ENCODE results near the gene ALOX15B. TPM values are rescaled to one million over a fixed set of nuclear protein-coding genes. Genes with fewer than 3 reads are reported as not detected.

ALOX15B gene
- total RNA-seq, 1 donor from 2014 or later, result not detected

GRCh38 chr17:8013731-8014557 lies 24.9 kb upstream of the ALOX15B start:
- no peak for DNase-seq (ENCODE audit: low read depth)

DNA sequence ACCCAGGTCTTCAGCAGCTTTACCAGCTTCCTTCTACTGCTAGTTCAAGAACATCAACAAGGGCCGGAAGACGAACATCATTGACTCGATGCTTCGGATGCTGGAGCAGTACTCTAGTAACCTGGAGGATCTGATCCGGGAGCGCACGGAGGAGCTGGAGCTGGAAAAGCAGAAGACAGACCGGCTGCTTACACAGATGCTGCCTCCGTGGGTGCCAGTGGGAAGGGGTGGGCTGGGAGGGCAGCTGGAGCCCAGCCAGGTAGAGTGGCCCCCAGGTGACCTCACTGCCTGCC lies 24.4 kb upstream of the ALOX15B start:
- no peak for DNase-seq (ENCODE audit: low read depth)

DNA sequence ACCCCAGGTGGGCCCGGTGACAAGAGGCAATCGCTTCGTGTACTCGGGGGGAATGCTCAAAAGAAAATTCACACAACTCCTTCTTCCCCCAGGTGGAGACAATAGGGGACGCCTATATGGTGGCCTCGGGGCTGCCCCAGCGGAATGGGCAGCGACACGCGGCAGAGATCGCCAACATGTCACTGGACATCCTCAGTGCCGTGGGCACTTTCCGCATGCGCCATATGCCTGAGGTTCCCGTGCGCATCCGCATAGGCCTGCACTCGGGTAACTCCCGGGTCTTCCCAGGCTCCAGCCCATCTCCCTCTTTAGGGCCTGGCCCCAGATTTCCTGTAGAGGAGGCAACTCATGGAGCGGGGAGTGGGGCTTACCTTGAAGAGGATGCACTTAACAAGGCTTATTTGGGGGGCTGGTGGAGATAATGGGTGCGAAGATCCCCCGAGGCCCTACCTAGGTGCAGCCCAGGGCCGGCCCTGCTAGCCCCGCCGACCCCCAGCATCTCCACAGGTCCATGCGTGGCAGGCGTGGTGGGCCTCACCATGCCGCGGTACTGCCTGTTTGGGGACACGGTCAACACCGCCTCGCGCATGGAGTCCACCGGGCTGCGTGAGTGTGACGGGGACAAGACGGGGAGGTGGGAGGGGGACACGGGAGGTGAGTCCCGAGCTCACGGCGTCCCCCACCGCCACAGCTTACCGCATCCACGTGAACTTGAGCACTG lies 23.5 kb upstream of the ALOX15B start:
- DNase-seq (ENCODE audit: low read depth), result no peak

DNA sequence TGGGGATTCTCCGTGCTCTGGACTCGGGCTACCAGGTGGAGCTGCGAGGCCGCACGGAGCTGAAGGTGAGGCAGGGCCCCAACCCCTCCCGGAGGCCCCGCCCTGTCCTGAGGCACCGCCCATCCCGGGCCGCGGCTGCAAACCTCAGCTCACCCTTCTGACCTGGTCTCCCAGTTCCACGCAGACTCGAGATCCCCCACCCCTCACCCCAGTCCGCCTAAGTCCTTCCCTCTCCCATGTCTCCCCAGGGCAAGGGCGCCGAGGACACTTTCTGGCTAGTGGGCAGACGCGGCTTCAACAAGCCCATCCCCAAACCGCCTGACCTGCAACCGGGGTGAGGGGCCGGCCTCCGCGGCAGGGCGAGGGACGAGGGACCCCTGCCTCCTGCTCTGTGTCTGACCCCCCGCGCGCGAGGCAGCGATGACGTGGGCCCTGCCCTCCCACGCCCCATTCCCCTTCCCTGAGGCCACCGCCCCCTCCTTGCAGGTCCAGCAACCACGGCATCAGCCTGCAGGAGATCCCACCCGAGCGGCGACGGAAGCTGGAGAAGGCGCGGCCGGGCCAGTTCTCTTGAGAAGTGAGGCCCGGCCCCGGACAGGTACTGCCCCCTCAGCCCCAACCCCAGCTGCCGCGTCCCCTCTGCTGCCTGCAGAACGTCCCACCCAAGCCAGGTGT lies 22.8 kb upstream of the ALOX15B start:
- no peak for DNase-seq (ENCODE audit: low read depth)

DNA sequence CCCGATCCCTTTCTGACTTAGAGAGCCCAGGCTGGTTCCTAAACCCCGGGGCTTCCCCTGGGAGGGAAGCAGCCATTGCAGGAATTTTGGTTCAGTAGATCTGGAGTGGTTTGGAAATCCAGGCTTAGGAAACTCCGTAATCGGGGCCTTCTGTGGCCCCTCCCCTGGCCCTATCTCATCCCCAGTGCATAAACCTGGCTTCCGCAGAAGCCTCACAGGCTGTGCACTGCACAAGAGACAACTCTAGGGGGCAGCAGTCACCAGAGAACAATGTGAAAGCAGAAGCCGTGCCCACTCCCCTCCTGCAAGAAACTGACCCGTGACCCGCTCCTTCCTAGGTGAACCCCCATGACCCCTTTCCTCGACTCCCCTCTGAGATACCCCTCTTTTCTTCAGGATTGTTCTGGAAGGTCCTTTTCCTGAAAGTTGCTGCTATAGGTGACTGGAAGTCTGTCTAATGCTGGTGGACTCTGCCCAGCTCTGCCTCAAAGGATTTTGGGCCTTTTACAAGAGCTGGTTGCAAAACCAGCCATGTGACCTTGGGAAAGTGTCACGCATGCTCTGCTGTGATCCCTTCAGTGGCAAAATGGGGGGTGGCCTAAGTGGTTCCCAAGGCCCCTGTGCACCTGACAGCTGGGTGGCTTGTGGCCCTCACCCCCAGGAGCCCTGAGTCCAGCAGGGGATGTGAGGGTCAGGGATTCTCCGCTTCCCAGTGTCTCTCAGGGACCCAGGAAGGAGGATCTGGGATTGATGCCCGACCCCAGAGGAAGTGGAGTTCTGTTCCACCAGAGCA lies 22.0 kb upstream of the ALOX15B start:
- DNase-seq (ENCODE audit: low read depth), result peak; percentile 22

GRCh38 chr17:8018436-8018835 lies 20.4 kb upstream of the ALOX15B start:
- DNase-seq (ENCODE audit: low read depth), result no peak

DNA sequence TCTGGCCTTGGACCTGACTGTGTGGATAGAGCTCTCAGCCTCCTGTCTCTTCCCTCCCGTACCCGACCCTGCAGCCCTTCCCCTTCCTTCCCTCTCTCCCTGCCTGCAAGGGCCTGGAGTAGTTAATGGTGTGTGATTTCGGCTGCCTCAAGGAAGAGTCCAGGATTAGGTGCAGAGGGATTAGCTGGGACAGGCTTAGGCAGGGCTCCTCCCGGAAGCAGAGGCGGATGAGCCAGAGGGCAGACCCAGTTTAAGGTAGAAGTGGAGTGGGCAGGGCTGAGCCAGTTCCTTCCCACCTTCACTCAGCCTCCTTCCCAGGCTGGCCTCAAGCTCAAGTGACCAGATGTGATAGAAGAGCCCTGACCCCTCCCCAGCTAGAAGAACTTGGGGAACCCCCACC lies 19.7 kb upstream of the ALOX15B start:
- no peak for DNase-seq (ENCODE audit: low read depth)

DNA sequence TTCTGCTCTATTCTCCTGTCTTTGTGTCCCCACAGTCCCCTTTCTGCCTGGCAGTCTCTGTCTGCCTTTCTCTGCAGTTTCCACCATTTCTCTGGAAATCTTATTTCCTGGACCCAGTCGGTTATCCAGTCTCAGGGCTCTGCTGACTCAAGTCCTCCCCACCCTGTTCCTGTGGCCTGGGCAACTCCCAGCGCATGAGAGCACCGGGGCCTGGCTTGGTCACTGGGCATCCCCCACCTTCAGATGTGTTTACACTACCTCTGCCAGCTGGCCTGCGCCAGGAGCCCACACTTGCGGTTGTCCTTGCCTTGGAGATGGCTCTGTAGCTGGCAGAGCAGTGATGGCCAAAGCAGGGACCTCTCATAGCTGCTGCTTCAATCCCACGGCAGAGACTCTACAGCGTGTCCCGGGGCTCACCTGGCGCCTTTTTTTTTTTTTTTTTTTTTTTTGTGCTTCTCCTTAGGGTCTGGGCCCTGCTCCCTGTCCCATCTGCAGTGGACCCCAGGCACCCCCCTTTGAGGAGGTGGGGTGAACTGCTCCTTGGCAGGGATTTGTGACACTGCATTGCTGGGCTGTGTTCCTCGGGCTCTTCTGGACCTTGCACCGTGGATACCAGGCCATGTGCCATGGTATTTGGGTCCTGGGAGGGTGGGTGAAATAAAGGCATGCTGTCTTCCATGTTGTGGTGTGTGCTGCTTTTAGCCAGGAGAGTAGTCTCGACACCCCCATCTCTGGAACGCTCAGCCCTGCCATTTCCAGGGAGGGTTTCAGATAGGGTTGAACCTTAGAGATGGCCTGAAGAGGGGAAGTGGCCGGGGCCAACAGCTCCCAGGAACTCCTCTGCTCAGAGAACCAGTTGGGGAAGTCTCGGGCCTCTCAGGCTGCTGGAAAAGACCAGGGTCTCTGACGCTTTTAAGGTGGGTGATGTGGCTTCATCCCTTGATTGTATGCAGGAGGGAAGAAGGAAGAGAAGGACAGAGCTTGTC lies 18.9 kb upstream of the ALOX15B start:
- peak; percentile 34 for DNase-seq (ENCODE audit: low read depth)

DNA sequence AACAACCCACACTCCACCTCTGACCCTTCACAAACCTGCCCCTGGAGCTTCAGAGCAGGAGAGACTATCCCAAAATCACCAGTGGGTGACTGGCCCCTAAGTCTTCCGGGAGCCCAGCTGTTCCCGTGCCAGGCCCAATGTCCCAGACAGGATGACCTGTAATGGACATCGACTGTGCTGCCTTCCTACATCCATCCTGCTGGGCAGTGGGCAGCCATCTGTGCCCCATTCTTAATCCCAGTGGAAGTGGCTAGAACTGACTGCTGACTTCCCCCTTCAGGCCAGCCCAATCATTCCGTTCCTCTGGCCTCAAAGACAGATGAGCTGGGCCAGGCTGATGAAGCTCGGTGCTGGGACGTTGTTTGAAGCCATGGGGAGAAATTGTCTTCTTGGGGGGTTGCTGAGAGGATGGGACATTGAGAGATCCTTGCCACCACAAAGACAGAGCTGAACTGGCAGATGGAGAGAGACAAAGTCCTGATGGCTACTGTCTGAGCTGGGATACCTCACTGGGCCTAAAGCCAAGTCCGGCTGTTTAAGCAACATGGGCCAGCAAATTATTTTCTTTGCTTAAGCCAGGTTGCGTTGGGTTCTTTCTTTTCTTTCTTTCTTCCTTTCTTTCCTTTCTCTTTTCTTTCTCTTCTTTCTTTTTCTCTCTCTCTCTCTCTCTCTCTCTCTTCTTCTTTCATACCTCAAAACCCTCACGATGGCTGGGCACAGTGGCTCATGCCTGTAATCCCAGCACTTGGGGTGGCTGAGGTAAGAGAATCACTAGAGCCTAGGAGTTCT lies 17.9 kb upstream of the ALOX15B start:
- DNase-seq (ENCODE audit: low read depth), result no peak

GRCh38 chr17:8021565-8022359 lies 17.1 kb upstream of the ALOX15B start:
- DNase-seq (ENCODE audit: low read depth), result no peak

GRCh38 chr17:8022360-8023003 lies 16.4 kb upstream of the ALOX15B start:
- no peak for DNase-seq (ENCODE audit: low read depth)

- peak; percentile 19 for DNase-seq (ENCODE audit: low read depth)
Measured at GRCh38 chr17:8024161-8024560, 14.7 kb upstream of the ALOX15B start.

DNA sequence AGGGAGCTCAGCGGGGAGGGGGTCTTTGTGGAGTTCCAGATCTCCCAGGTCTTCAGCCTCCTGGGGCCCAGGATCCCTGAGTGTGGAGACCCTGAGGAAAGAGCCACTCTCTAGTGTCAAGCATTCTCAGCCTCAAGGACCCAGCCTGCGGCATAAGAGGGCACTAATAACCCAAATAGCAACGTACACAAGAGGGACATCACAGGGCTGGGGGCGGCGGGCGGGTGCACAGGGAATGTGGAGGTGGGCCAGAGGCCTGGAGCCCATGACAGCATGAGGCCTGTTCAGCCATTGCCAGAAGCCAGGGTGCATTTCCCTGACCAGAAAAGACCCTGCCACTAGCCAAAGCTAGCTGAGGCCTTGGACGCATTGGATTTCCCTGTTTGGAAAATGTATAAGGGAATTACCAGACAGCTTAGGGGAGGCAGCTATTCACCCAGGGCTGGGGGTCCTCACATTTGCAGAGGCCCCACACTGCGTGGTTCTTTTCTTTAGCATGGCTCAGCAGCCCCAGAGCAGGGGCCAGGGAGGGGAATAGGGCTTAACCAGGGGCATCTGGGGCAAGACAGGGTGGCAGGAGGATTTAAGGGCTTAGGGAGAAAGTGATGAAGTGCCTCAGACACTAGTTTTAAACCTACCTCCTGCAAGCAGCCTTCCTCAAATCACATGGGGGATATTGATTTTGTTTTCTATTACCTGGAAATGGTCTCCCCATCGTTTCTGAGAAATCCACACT lies 13.5 kb upstream of the ALOX15B start:
- no peak for DNase-seq (ENCODE audit: low read depth)

DNA sequence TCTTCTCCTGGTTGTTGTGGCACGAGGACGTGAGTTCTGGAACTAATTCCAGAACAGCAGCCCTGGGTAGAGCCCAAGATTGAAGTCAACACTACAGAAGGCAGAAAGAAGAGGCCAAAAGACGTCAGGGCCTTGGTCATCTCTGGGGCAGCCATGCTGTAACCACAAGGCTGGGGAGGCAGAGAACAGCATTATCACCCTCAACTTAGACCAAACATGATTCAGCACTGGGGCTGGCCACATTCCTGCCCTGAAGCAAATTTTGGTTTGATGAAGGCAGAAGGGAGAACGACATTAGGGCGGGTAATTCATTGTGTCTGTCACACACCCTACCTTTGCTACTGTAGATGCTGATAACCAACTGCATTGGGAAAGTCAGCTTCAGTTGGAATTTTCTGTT lies 9.7 kb upstream of the ALOX15B start:
- DNase-seq (ENCODE audit: low read depth), result no peak

DNA sequence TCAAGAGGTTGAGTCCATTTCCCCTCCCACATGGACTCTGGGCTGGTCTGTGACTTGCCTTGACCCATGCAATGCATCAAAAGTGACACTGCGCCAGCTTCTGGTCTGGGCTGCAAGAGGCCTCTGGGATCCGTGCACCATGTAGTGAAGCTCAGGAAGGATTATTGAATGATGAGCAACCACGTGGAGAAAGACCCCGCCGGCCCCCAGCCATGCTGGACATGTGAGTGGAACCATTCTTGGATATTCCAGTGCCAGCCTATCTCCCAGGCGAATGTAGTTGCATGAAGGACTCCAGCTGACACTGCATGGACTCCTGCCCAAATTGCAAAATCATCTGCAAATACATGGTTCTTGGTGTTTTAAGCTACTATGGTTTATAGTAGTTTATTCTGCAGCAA lies 7.6 kb upstream of the ALOX15B start:
- no peak for DNase-seq (ENCODE audit: low read depth)

GRCh38 chr17:8031950-8032349 lies 6.9 kb upstream of the ALOX15B start:
- DNase-seq (ENCODE audit: low read depth), result no peak

GRCh38 chr17:8032442-8032841 lies 6.4 kb upstream of the ALOX15B start:
- no peak for DNase-seq (ENCODE audit: low read depth)

Measured in myocyte (in vitro differentiated cells).